IMR-90 (cell line): ENCODE results near the gene LEO1. TPM values are rescaled to one million over a fixed set of nuclear protein-coding genes. Genes with fewer than 3 reads are reported as not detected.

ENCODE experiments used
- ATAC-seq: fragments of 200-7000 bp; cut with Tn5 transposase; 2 replicates; pipeline ENCODE4 v1.9.1; 2020; ENCODE audit warnings: low read depth, mild to moderate bottlenecking, moderate library complexity
- BruUV-seq: library from RNA; stranded (reverse); fragments of 400-500 nt; replicated peaks from 2 replicates; lab custom pipeline; 2021; lab: Mats Ljungman, UMichigan
- CTCF ChIA-PET: fragments of 300-600 bp; formaldehyde crosslinking; extraction: SDS; loops from one replicate; lab custom pipeline; 2021; ENCODE audit warnings: antibody characterized with exemption; lab: Yijun Ruan, JAX
- POLR2A ChIA-PET: fragments of 300-600 bp; sonication (Branson Sonifier 250); formaldehyde crosslinking; loops from one replicate; lab custom pipeline; 2022; ENCODE audit warnings: antibody characterized with exemption; ENCODE audit not compliant: unreplicated experiment; lab: Charles Lee
- DNase-seq: peaks from one replicate; pipeline ENCODE4 v3.0.0; 2013
- H2AFZ ChIP-seq: replicated peaks from 2 replicates; pipeline ENCODE3; 2013; ENCODE audit warnings: low read length, mild to moderate bottlenecking; ENCODE audit not compliant: poor library complexity
- H2AK5ac ChIP-seq: 2 replicates; pipeline ENCODE4 v1.6.1; 2013; ENCODE audit warnings: low read depth, low read length, inconsistent platforms
- H2AK9ac ChIP-seq: replicated peaks from 2 replicates; pipeline ENCODE3; 2013; ENCODE audit warnings: mild to moderate bottlenecking, low read depth, low read length, moderate library complexity; ENCODE audit not compliant: poor library complexity
- H2BK120ac ChIP-seq: 2 replicates; pipeline ENCODE4 v1.6.1; 2013; ENCODE audit warnings: low read depth, low read length, inconsistent platforms
- H2BK15ac ChIP-seq: 3 replicates; pipeline ENCODE4 v1.6.1; 2013; ENCODE audit warnings: low read depth, low read length, inconsistent platforms
- H2BK20ac ChIP-seq: 2 replicates; pipeline ENCODE4 v1.6.1; 2013; ENCODE audit warnings: low read depth, mild to moderate bottlenecking, inconsistent platforms, low read length, moderate library complexity
- H2BK5ac ChIP-seq: 2 replicates; pipeline ENCODE4 v1.6.1; 2013; ENCODE audit warnings: mild to moderate bottlenecking, low read depth, low read length, inconsistent platforms; ENCODE audit not compliant: poor library complexity, severe bottlenecking
- H3K14ac ChIP-seq: replicated peaks from 2 replicates; pipeline ENCODE4 v1.6.1; 2013; ENCODE audit warnings: low read depth, low read length, inconsistent platforms
- H3K18ac ChIP-seq: 2 replicates; pipeline ENCODE4 v1.6.1; 2013; ENCODE audit warnings: low read depth, low read length, control low read depth
- H3K23ac ChIP-seq: 2 replicates; pipeline ENCODE4 v1.6.1; 2013; ENCODE audit warnings: low read depth, low read length, inconsistent platforms
- H3K27ac ChIP-seq: 2 replicates; pipeline ENCODE4 v1.5.1; 2013; ENCODE audit warnings: mild to moderate bottlenecking, control low read depth, low read length; ENCODE audit not compliant: insufficient read depth
- H3K27me3 ChIP-seq: 2 replicates; pipeline ENCODE4 v1.6.1; 2013; ENCODE audit warnings: low read length; ENCODE audit not compliant: control insufficient read depth, insufficient read depth
- H3K36me3 ChIP-seq: 2 replicates; pipeline ENCODE4 v1.6.1; 2013; ENCODE audit warnings: low read length, mixed read lengths; ENCODE audit not compliant: control insufficient read depth, insufficient read depth
- H3K4ac ChIP-seq: 2 replicates; pipeline ENCODE4 v1.6.1; 2013; ENCODE audit warnings: low read depth, low read length, inconsistent platforms
- H3K4me1 ChIP-seq: 2 replicates; pipeline ENCODE4 v1.6.1; 2013; ENCODE audit warnings: low read length, mixed read lengths; ENCODE audit not compliant: control insufficient read depth, insufficient read depth
- H3K4me2 ChIP-seq: 2 replicates; pipeline ENCODE4 v1.6.1; 2013; ENCODE audit warnings: low read depth, mild to moderate bottlenecking, control low read depth, low read length, moderate library complexity
- H3K4me3 ChIP-seq: 2 replicates; pipeline ENCODE4 v1.5.1; 2013; ENCODE audit warnings: low read depth, mild to moderate bottlenecking, control low read depth, low read length, moderate library complexity; ENCODE audit not compliant: insufficient read depth
- H3K56ac ChIP-seq: 2 replicates; pipeline ENCODE4 v1.6.1; 2013; ENCODE audit warnings: low read length, inconsistent platforms; ENCODE audit not compliant: insufficient read depth; ENCODE audit errors: extremely low read depth
- H3K79me1 ChIP-seq, 2 experiments: 2 replicates each; pipeline ENCODE4 v1.6.1; 2013; ENCODE audit warnings: low read length in 2 of 2, inconsistent platforms in 1 of 2, low read depth in 1 of 2
- H3K9ac ChIP-seq: 2 replicates; pipeline ENCODE4 v1.6.1; 2013; ENCODE audit warnings: low read depth, low read length, control low read depth
- H3K9me1 ChIP-seq: 2 replicates; pipeline ENCODE4 v1.6.1; 2013; ENCODE audit warnings: low read length, inconsistent platforms; ENCODE audit not compliant: insufficient read depth
- H3K9me3 ChIP-seq: 2 replicates; pipeline ENCODE4 v1.6.1; 2013; ENCODE audit warnings: low read length; ENCODE audit not compliant: control insufficient read depth, insufficient read depth
- H4K20me1 ChIP-seq: 2 replicates; pipeline ENCODE4 v1.6.1; 2013; ENCODE audit warnings: low read length, inconsistent platforms; ENCODE audit not compliant: insufficient read depth
- H4K5ac ChIP-seq: 2 replicates; pipeline ENCODE4 v1.6.1; 2013; ENCODE audit warnings: mild to moderate bottlenecking, low read depth, low read length, control low read depth
- H4K8ac ChIP-seq, 2 experiments: 2 replicates each; pipeline ENCODE4 v1.6.1; 2013; ENCODE audit warnings: low read depth in 2 of 2, low read length in 2 of 2, control low read depth in 1 of 2, inconsistent platforms in 1 of 2
- H4K91ac ChIP-seq: 2 replicates; pipeline ENCODE4 v1.6.1; 2013; ENCODE audit warnings: low read depth, low read length, inconsistent platforms; ENCODE audit not compliant: insufficient read depth
- CEBPB ChIP-seq: IDR thresholded peaks from 2 replicates; pipeline ENCODE4 v1.6.1; 2012; ENCODE audit warnings: low read depth, low read length, improper control_type of control experiment
- CTCF ChIP-seq: conservative IDR thresholded peaks from 2 replicates; pipeline ENCODE4 v1.5.1; 2012; ENCODE audit warnings: mild to moderate bottlenecking, low read depth, low read length, improper control_type of control experiment
- MAFK ChIP-seq: IDR thresholded peaks from 2 replicates; pipeline ENCODE4 v1.6.1; 2012; ENCODE audit warnings: low read depth, low read length, improper control_type of control experiment
- WGBS, 2 experiments: methylation state at CpG; one replicate each; pipeline versions ENCODE4 v1.1.5 to v1.1.7; 2013; ENCODE audit warnings: missing lambda C conversion rate in 2 of 2; ENCODE audit not compliant: insufficient read length in 1 of 2; ENCODE audit errors: extremely low coverage in 2 of 2; 5-methylcytosine and 5-hydroxymethylcytosine counted together
- dilution Hi-C: fragments of 300-500 bp; cut with HindIII; formaldehyde crosslinking; loops from one replicate; pipeline ENCODE4 v1.14.3; 2018; ENCODE audit warnings: low sequenced_read_pairs; ENCODE audit not compliant: unreplicated experiment
- in situ Hi-C: fragments of 300-500 bp; cut with MboI; formaldehyde crosslinking; loops from 3 replicates; pipeline ENCODE4 v1.14.3; 2019; ENCODE audit warnings: low sequenced_read_pairs, inconsistent platforms, mixed read lengths
- intact Hi-C: fragments of 100-400 bp; cut with micrococcal nuclease; formaldehyde crosslinking; loops from 2 replicates; pipeline ENCODE4 v1.10.0; 2022
- polyA plus RNA-seq, 3 experiments: library from polyadenylated mRNA; depleted of rRNA; stranded (reverse); fragments of >200 nt; gene quantifications; 2 replicates each; pipeline ENCODE4 v1.2.3, GENCODE V29; 2012; ENCODE audit warnings: low replicate concordance in 1 of 3
- total RNA-seq: library from RNA; depleted of rRNA; stranded (reverse); fragments of >200 nt; gene quantifications from 2 replicates; pipeline ENCODE4 v1.2.3, GENCODE V29; 2012

LEO1 gene
- total and polyA plus RNA-seq, 2 of the 4 experiments (the other 2 are of a cell fraction): 9.0 to 11.5 TPM

GRCh38 chr15:51970132-51970817, 1.3 kb downstream of the LEO1 start:
- dilution Hi-C loops (no loop called here), in situ Hi-C loops (loop anchor here (10.0 kb wide), 1 partner anchor 245 kb away; no protein-coding TSS in a partner anchor), intact Hi-C loops (loop anchor here (2.0 kb wide), 1 partner anchor 49 kb away; the partner anchor contains the start of gene MAPK6)
- H3K36me3 ChIP-seq: no peaks in the 10 kb centered on the region
- no peak overlapping the region for H2BK20ac ChIP-seq
- peaks cover 19 to 56% of the 10 kb centered on the region in 2 experiments for H3K79me1 ChIP-seq
- no peak overlapping the region for H3K18ac ChIP-seq
- H3K9me1 ChIP-seq: peaks cover 7% of the 10 kb centered on the region; the same call in 1 of the 2 replicates
- peak overlapping the region; percentile 89; the same call in 1 of the 2 replicates for H3K9ac ChIP-seq
- H2AK5ac ChIP-seq: 0 out of 2 replicates have a peak overlapping the region, but pooled peaks have one; percentile 33
- H4K5ac ChIP-seq: no peak overlapping the region
- WGBS, 2 experiments: no CpG with 5 or more reads among the region's 4 CpGs
- H3K27me3 ChIP-seq: no peaks in the 10 kb centered on the region
- ATAC-seq (no peak), DNase-seq (no peak)
- ChIA-PET CTCF (interaction anchor here (0.7 kb wide), 1 partner anchor 624 kb away, joined by 3 read pairs; no protein-coding TSS in a partner anchor), POLR2A (no interaction called here)
- H2BK120ac ChIP-seq: no peak overlapping the region
- H3K4ac ChIP-seq: no peak overlapping the region
- no TSS peak for BruUV-seq
- TF ChIP-seq MAFK (no peak), CTCF (no peak), CEBPB (peak; percentile 46; the same call in 1 of the 2 replicates)
- 0 out of 2 replicates have a peak overlapping the region, but pooled peaks have one; percentile 8 for H3K14ac ChIP-seq
- 0 out of 2 replicates have a peak, but pooled peaks cover 2% of the 10 kb centered on the region for H3K4me1 ChIP-seq
- H4K20me1 ChIP-seq: peaks cover 19% of the 10 kb centered on the region; the same call in 1 of the 2 replicates
- H3K23ac ChIP-seq: peak overlapping the region; percentile 69; the same call in 1 of the 2 replicates
- no peak overlapping the region for H3K56ac ChIP-seq
- no peaks in the 10 kb centered on the region for H3K9me3 ChIP-seq
- H2AFZ ChIP-seq: no peak overlapping the region
- H2BK15ac ChIP-seq: no peak overlapping the region
- H4K8ac ChIP-seq: no peak overlapping the region
- no peak overlapping the region for H2BK5ac ChIP-seq
- peak overlapping the region; percentile 93 for H3K4me2 ChIP-seq
- H4K91ac ChIP-seq: no peak overlapping the region
- H3K4me3 ChIP-seq: peak overlapping the region; percentile 73; the same call in 1 of the 2 replicates
- no peak overlapping the region for H2AK9ac ChIP-seq
- no peak overlapping the region for H3K27ac ChIP-seq
